Measurements from ENCODE around the gene MYOZ3.

The MYOZ3 gene

DNA sequence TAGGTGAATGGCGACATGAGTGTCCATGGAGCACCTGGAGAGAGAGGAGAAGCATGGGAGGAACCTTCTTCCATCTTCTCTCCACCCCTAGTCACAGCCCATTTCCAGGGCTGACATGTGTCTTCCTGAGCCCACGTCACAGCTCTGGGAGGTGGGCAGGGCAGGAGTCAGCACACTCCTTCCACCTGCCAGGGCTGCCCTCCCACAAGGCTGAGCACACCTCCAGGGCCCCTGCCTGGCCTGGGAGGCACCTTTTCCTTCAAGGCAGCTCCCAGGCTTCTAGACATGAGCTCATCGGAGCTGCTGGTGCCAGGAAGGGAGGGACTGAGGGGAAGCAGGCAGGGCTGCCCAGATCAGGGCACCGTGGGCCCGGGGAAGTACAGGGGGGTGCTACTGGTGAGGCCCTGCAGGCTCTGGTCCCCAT, 34.2 kb upstream of the MYOZ3 start:
- no peak for DNase-seq (ENCODE audit: extremely low read depth in 1 of 2, low read depth in 1 of 2)

DNA sequence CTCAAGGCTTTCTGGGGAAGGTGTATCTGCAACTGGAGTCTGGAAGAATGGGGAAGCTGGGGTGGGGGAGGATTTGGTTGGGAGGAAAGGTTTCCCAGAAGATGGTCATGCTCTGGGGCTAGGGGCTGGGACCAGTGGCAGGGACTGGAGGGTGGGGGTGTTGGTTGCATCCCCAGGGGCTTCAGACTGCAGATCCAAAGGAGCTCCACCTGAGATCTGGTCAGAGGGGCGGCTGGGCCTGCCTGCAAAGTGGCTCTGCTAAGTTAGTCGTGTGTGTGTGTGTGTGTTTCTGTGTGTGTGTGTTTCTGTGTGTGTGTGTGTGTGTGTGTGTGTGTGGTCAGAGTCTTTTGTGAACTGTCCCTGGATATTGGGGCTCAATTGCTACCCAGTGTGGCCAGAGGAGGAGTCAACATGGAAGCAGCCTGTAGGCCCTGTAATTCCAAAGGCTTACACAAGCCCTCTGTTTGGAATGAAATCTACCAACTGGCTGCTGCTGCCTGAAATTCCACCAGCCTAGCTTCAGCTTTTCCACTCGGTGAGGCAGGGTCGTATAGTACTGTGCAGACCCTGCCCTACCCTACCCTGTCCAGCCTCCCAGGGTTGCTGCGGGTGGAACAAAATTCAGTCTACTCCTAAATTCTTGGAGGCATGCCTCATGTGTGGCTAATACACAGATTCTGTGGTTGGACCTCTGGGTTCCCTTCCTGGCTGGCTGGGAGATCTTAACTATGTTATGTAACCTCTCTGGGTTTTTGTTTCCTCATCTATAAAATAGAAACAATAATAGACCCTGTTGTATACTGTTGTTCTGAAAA, 33.1 kb upstream of the MYOZ3 start:
- DNase-seq (ENCODE audit: extremely low read depth in 1 of 2, low read depth in 1 of 2), result no peak

DNA sequence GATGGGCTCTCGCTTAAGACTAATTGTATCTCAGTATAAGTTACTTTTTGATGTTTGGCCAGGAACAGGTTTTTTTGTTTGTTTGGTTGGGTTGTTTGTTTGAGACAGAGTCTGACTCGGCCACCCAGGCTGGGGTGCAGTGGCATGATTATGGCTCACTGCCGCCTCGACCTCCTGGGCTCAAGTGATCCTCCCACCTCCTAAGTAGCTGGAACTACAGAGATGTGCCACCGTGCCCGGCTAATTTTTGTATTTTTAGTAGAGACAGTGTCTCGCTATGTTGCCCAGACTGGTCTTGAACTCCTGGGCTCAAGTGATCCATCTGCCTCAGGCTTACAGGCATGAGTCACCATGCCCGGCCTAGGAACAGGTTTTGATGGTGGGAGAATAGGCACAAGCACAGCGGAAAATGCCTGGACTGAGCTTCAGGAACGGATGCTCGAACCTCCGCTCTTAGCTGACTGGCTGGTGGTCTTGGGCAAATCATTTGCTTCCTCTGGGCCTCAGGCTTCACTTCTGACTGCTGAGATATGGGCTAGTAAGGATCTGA, 32.0 kb upstream of the MYOZ3 start:
- DNase-seq (ENCODE audit: extremely low read depth in 1 of 2, low read depth in 1 of 2), result no peak

DNA sequence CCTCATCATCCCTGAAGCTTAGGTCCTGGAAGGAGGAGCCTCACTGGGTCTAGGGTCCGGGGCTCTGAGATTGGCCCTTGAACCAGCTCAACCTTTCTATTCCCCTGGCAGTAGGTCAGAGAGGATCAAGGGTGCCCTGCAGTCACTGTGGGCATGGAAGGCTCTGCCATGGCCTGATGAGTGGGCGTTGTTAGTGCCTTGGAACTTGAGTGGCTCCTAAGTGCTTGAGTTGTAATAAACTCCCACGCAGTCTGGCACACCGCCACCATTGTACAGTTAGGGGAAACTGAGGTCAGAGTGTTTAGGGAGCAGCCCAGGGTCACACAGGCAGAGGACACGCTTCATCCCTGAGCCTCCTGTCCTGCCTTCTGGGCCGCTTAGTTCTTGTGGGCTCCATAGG, 31.0 kb upstream of the MYOZ3 start:
- DNase-seq (ENCODE audit: extremely low read depth in 1 of 2, low read depth in 1 of 2), result no peak

DNA sequence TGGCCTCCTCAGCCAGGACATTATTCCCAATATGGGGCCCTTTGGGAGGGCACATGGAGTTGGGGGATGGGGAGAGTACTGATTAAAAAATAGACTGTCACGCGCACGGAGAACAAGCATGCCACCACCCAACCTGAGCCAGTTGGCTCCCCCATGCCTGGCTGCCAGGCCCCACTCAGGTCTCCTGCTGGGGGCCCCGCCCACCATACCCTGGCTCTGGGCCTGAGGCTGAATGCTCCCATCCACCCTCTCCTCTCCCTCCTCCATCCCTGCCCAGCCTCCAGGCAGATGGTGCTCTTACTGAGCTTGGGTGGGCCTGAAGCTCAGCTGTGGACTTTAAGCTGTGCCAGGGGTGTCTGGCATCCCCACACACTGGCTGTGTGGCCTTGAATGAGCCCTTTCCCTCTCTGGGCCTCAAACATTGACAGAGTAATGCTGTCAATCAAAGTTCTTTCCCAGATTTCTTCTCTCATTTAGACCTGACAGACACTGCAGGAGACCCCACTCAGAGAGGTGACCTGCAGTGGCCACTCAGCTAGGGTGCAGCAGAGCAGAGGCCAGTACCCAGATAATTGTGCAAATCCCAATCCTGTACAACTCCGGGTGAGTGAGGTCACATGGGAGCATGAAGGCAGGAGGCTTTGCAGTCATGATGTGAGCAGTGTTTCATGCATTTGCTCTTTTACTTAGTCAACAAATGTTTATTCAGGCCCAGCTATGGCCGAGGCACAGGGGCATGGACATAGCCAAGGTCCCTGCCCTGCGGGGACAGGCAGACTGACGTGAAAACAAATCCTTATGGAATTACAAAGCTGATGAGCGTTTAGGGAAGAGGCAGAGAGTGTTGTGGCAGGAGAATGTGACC, 30.4 kb upstream of the MYOZ3 start:
- DNase-seq (ENCODE audit: extremely low read depth in 1 of 2, low read depth in 1 of 2), result no peak

DNA sequence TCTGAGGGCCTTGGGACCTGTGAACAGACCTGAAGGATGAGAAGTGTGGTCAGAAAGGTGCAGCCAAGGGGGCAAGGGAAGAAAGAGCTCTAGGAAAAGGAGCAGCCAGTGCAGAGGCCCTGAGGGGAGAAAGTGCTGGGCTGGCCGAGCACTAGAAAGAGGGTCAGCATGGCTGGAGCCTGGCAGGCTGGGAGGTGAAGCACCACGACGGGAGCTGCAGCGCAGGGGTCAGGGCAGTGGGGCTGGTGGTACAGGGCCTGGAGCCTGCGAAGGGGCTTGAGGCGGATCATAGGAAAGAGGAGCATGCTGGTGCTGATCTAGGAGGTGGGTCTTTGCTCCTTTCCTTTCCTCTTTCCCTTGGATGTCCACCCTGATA, 29.7 kb upstream of the MYOZ3 start:
- DNase-seq (ENCODE audit: extremely low read depth in 1 of 2, low read depth in 1 of 2), result no peak

DNA sequence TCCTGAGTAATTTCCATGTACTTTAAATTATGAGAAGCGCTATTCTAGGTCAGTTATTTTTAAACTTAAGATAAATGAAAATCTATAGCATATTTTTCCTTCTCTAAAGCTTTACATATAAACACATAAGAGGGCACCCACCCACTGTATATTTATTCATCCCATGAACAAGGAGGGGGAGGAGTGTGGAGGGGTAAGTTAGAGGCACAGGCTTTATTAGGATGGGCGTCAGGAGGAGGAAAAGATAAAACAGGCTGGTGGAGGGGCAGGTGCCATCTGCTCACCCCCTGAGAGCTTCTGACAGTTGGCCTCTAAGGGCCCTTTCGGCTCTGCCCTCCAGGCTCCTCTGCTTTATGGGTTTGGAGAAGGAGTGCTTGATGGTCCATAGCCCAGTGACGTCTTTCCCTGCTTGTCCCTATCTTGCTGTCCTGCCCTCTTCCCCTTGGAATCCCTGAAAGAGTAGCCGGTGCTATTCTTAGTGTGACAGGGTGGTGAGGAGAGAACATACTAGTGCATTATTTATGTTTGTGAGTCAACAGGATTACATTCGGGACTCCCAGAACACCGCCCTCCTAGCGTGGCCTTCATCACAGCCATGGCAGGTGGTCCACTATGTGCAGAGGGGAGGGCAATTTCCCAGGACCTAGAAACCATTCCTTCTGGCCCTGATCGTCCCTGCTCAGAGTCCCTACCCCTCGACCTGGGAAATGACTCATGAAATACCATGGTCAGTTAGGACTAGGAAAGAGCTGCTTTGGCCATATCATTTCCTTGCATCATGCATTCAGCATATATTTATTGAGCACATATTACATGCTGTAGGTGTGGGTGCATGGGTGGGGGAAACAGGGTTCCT, 28.5 kb upstream of the MYOZ3 start:
- DNase-seq (ENCODE audit: extremely low read depth in 1 of 2, low read depth in 1 of 2), result no peak

DNA sequence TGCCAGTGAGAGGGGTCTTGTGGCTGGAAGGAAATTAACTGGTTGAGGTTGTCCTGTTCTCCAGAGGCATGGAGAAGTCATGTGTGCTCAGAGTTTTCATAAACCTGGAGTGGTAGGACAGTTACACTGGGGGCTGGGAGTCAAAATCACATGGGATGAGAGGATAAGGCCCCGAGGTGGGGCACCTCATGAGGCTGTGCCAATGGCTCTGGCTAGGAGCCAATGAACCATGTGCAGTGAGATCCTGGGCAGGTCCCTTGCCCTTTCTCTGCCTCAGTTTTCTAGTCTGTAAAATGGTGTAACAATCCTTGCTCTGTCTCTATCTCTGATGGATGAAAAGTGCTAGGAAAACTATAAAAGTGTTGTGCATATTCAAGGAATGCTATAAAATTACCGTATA, 27.6 kb upstream of the MYOZ3 start:
- DNase-seq (ENCODE audit: extremely low read depth in 1 of 2, low read depth in 1 of 2), result no peak

DNA sequence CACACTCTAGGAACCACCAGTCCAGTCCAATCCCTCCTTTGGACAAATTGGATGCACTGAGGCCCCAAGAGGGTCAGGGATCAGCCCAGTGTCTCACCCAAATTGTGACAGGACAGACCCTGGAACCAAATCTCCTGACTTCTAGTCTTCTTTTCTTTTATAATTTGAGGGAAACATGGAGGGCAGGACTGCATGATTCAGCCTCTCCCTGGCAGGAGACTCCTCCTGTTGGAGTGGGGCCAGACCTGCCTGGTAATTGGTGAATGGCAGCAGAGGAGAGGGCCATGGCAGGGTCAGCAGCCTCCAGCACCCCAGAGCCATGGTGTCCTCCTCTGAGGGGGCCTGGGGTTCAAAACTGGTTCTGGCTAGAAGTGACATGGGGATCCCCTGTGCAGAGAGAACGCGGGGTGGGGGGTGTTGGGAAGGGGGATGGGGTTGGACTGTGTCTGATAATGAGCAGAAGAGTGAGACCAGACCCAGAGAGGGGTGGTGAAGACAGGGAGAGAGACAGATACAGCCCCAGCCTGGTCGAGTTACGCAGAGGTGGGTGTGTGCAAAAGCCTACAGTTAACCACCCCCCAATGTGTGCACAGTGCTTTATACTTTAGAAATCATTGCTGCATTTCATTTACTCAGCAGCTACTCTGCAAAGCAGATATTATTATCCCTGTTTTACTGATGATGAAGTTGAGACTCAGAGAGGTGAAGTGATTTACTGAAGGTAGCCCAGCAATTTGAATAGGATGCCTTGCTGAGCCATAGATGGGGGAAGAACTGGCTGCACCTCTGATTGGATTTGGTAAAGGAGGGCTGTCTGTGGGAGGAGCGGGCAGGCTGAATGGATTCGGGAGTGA, 24.4 kb upstream of the MYOZ3 start:
- no peak for DNase-seq (ENCODE audit: extremely low read depth in 1 of 2, low read depth in 1 of 2)

DNA sequence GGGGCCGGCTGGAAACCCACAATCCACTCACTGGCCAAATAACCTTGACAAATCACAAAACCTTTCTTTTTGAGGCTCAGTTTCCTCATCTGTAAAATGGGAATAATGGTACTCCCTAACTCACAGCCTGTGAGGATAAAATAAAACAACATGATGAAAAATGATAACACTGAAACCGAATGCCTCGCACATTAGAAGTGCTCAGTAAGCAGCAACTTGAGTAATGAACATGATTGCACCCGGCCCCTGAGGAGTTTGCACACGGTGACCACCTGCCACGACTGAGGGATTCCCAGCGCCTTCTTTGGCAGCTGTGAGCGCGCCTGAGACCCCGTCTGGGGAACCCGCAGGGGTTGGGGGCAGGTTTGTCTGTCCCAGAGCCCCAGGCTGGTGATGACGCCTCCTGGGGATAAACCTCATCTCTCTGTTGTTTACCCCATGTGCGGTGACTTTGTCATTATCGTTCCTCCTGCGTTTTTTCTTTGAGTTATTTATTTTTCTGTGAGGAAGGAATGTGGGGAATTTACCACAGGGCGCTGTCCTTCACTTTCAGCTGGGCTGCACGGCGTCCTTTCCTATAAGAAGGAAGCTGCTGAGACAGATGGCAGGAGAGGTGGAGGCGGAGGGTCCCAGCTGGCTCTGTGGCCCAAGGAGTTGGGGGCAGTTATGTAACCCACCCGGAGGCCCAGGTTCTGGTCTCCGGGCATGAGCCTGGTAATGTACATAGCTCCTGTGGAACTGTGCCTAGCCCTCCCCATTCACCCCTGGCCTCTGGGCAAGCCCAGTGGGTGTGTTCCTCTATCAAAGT, 23.6 kb upstream of the MYOZ3 start:
- no peak for DNase-seq (ENCODE audit: extremely low read depth in 1 of 2, low read depth in 1 of 2)

DNA sequence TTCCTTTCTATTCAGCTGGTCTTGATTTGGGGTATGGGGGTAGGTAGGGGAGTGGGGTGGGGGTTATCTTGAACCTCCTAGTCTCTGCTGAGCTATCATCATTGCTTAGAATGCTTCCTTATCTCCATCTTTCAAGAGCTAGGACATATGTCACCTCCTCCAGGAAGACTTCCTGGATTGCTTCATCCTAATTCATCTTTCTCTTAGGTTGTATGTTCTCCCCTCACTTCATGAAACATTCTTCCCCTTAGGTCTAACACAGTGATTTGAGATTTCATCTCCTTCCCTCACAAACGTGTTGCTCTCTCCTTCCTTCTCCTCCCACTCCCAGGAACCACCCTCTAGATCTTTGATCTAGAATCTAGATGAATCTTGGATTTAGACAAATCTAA, 23.0 kb upstream of the MYOZ3 start:
- DNase-seq (ENCODE audit: extremely low read depth in 1 of 2, low read depth in 1 of 2), result no peak

DNA sequence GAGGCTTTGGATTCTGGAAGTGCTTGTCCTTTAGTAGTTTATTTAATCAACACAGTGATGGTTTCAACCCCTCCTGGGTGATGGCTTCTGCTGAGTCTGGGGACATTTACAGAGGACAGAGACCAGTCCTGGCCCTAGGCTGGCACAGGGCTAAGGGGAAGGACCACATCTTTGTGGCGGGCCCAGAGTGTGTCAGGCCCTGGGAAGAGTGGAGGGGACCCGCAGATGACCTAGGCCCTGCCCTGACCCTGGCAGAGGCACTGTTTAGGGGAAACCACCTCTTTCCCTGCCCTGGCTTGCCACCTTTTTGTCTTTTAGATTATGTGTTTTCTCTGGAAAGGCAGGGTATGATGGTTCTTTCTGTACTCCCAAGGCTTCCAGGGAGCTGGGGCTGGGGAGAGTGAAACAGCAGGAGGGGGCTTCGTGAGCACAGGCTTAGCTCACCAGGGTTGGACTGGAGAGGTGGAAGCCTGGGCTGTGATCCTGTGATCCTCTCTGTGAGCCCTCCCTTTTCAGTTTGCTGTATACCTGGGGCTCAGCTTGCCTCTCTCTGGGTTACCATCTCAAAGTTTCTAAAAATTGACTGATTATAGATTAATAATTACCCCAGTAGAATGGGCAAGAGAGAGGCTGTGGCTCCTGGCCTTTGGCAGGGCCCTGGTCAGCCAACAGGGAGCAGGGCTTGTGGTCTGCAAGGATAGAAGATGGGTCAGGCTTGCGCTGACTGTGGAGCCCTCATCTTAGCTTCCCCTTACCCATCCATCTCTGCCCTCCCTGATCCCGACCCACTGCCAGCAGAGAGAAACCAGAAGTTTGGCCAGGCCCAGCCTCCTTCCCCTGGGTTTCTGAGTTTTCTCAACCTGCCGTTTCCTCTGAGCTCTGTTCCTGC, 22.3 kb upstream of the MYOZ3 start:
- no peak for DNase-seq (ENCODE audit: extremely low read depth in 1 of 2, low read depth in 1 of 2)

DNA sequence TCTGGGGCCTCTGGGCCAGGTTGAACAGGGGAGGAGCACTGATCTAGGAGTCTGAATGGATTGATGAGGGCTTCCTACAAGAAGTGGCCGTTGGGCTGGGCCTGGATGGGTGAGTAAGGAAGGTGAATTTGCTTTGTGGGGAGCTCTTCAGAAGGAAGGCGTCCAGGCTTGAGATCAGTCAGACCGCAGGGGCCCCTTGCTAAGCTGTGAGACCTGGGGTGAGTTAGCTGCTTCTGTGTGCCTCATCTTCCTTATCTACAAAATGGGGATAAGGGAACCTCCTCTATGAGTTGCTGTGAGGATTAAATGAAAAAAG, 21.7 kb upstream of the MYOZ3 start:
- no peak for DNase-seq (ENCODE audit: extremely low read depth in 1 of 2, low read depth in 1 of 2)

DNA sequence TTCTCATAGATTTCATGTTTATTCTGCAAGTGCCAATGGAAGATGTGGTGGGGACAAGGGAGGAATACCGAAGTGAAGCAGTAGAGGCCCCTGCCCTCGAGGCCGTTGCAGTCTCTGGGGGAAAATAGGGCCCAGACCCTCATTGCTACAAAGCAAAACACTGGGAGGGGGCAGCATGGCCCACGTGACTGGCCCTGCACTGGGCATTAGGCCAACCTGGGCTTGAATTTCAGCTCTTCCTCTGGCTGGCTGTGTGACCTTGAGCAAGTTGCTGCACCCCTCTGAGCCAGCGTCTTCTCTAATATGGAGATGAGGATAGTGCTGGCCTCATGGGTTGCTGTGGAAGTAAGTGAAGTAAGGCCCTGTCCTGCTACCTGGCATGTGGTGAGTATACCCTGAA, 21.3 kb upstream of the MYOZ3 start:
- DNase-seq (ENCODE audit: extremely low read depth in 1 of 2, low read depth in 1 of 2), result no peak

DNA sequence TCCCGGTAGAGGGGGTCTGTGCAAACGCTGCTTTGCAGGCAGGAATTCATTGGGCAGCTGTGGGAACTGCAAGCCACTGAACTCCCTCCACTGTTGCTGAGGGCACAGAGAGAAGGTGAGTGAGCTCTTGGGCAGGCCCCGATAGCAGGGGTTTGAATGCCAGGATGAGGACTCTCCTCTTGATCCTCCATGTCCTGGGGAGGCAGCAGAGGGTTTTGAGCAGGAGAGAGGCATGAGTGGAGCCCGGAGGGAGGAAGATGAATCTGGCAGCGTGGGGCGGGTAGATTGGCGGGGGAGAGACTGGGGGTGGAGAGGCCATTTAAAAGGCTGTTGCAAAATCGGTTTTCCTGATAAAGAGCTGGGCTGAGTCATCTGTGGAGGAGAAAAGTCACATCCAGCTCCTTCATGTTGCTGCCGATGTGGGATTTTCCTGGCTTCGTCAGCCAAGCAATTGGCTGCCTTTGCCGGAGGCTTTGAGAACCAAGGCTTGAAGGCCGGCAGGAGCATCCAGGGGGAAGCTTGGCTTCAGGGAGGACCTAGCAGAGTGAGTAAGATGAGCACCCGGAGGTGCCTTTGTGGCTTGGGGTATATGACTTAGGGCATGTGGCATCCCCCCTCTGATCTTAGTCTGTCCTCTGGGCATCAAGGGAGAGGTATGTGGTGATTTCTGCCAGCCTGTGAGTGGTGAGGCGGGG, 20.6 kb upstream of the MYOZ3 start, which contains the start of gene SYNPO:
Gene SYNPO (plus strand): TSS at position 350 of the 695 bp plus-strand sequence. CDS start 7,616 bp downstream, outside the sequence.
- no peak for DNase-seq (ENCODE audit: extremely low read depth in 1 of 2, low read depth in 1 of 2)

DNA sequence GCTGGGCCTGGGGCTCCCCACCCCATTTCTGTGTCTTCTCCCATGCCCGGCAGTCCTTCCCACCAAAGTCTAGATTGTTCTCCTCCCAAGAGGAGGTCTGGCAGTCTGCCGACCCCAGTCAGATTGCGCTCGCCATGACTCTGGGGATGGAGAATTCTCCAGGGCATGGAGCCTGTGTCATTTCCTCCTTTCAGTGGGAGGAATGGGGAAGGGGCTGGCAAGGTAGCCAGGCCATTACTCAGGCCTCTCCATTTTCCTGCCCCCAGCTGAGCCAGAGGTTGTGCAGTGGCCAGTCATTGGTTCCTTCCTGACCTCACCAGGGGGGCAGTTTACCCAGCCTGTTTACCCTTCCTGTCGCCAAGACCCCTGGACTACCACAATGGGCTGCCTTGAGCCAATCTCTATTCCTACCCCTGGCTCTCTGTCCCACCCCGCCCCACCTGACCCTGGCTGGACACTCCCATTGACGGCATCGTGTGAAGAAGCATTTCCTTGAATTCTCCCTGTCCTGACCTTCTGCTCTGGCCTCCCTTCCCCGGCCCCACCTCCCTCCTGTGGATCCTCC, 20.0 kb upstream of the MYOZ3 start:
- no peak for DNase-seq (ENCODE audit: extremely low read depth in 1 of 2, low read depth in 1 of 2)

DNA sequence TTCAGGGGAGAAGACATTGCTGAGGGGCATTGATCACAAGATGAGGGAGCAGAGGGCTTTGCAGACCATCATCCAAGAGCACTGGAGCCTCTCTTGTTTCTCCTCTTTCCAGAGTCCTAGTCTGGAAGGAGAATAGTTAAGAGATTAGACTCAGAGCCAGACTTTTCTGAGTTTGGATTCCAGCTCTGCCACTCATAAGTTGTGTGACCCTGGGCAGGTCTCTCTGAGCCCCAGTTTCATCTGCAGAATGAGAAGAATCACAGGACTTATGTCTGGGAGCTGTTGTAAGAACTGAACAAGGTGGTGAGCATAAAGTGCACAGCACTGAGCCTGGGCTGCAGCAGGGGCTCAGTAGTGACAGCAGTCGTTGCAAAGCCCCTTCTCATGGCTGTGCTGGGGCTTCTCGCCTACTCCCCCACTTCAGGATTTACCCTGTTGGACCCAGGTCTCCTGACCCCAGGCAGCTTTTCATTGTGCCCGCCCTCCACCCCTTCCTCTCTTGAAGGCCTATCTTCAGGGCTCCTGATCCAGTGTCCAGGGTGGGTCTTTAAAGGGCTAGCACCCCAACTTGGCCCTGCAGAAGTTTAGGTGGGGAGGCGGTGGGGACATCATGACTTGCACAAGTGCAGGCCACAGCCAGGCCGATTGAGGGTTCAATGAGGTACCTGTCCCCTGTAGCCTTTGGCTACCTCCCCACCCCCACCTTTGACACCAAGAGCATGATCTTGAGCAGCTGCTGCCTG, 19.1 kb upstream of the MYOZ3 start:
- DNase-seq (ENCODE audit: extremely low read depth in 1 of 2, low read depth in 1 of 2), result no peak

Measured in activated CD8-positive, alpha-beta memory T cell treated with anti-CD3 and anti-CD28 coated beads for 1 hour (primary cell).